Glutamatergic neuron (in vitro differentiated cells): ENCODE measurements around the gene MAGI1. TPM values are rescaled to one million over a fixed set of nuclear protein-coding genes. Genes with fewer than 3 reads are reported as not detected.

Source experiments
- DNase-seq: peaks from one replicate; pipeline ENCODE4 v3.0.0; 2022
- H3K27ac Mint-ChIP-seq: one replicate; pipeline ENCODE4 v1.8.0; 2020; ENCODE audit warnings: mild to moderate bottlenecking, mixed read lengths, inconsistent platforms; ENCODE audit not compliant: unreplicated experiment
- H3K27me3 Mint-ChIP-seq: one replicate; pipeline ENCODE4 v1.8.0; 2020; ENCODE audit warnings: mild to moderate bottlenecking, moderate library complexity, mixed read lengths, inconsistent platforms; ENCODE audit not compliant: unreplicated experiment
- H3K36me3 Mint-ChIP-seq: one replicate; pipeline ENCODE4 v1.8.0; 2020; ENCODE audit warnings: mild to moderate bottlenecking, mixed read lengths, inconsistent platforms; ENCODE audit not compliant: unreplicated experiment
- H3K4me1 Mint-ChIP-seq: one replicate; pipeline ENCODE4 v1.8.0; 2020; ENCODE audit warnings: mild to moderate bottlenecking, low read depth, mixed read lengths, inconsistent platforms; ENCODE audit not compliant: unreplicated experiment
- H3K4me3 Mint-ChIP-seq: one replicate; pipeline ENCODE4 v1.8.0; 2020; ENCODE audit warnings: mild to moderate bottlenecking, mixed read lengths, inconsistent platforms; ENCODE audit not compliant: unreplicated experiment
- H3K9me3 Mint-ChIP-seq: one replicate; pipeline ENCODE4 v1.8.0; 2020; ENCODE audit warnings: mild to moderate bottlenecking, moderate library complexity, mixed read lengths, inconsistent platforms; ENCODE audit not compliant: unreplicated experiment
- CTCF ChIP-seq: fragments of 200-600 bp; sonication (generic); IDR thresholded peaks from one replicate; pipeline ENCODE4 v1.5.0; 2021; ENCODE audit not compliant: partially characterized antibody, unreplicated experiment
- total RNA-seq: library from RNA; stranded (reverse); fragmentation: NEBNext Ultra II Directional; extraction: Animal tissue kit (Norgen Biotek cat#: 25700); gene quantifications from one replicate; pipeline ENCODE4 v1.2.1, GENCODE V29; 2021; ENCODE audit not compliant: unreplicated experiment

The MAGI1 gene
- total RNA-seq, 1 donor from 2014 or later, result 46.5 TPM

GRCh38 chr3:65305836-65306235 lies 732.9 kb downstream of the MAGI1 start:
- no peaks in the 10 kb centered on the region for H3K4me1 Mint-ChIP-seq
- H3K36me3 Mint-ChIP-seq, result no peaks in the 10 kb centered on the region
- DNase-seq, result no peak

More at GRCh38 chr3:65305836-65306235, 732.9 kb downstream of the MAGI1 start:
- Mint-ChIP-seq H3K27me3 (no peaks in the 10 kb centered on the region), H3K9me3 (no peaks in the 10 kb centered on the region), H3K27ac (no peak overlapping the region), H3K4me3 (no peak overlapping the region)
- TF ChIP-seq CTCF, result no peak

Other genes with a start within 250 kb of the MAGI1 start
- gene SLC25A26, start 182.1 kb upstream of the MAGI1 start, total RNA-seq, result 12.7 TPM